GM21515 (cell line): ENCODE results near the gene MGRN1.

Experiments
- ATAC-seq: cut with Tn5 transposase; IDR thresholded peaks from one replicate; pipeline ENCODE4 v1.9.1; 2021; ENCODE audit not compliant: unreplicated experiment

Gene MGRN1

GRCh38 chr16:4603624-4604170, 20.9 kb upstream of the MGRN1 start:
- ATAC-seq, result no peak

GRCh38 chr16:4604401-4604800, 20.2 kb upstream of the MGRN1 start:
- no peak for ATAC-seq

- no peak for ATAC-seq
Observed at GRCh38 chr16:4606354-4606753, 18.3 kb upstream of the MGRN1 start.

GRCh38 chr16:4607841-4608703, 16.6 kb upstream of the MGRN1 start:
- no peak for ATAC-seq

- ATAC-seq, result no peak
Observed at GRCh38 chr16:4608704-4608980, 16.0 kb upstream of the MGRN1 start.

GRCh38 chr16:4609200-4610010, 15.2 kb upstream of the MGRN1 start:
- ATAC-seq, result no peak

GRCh38 chr16:4610011-4611005, 14.3 kb upstream of the MGRN1 start:
- ATAC-seq, result no peak

- ATAC-seq, result no peak
Observed at GRCh38 chr16:4611337-4612021, 13.1 kb upstream of the MGRN1 start.

GRCh38 chr16:4612474-4612931, 12.1 kb upstream of the MGRN1 start:
- ATAC-seq, result no peak

- ATAC-seq, result no peak
Observed at GRCh38 chr16:4612977-4613635, 11.5 kb upstream of the MGRN1 start.

- no peak for ATAC-seq
Observed at GRCh38 chr16:4613636-4614570, 10.7 kb upstream of the MGRN1 start.

- peak; percentile 48 for ATAC-seq
Observed at GRCh38 chr16:4614571-4615383, 9.8 kb upstream of the MGRN1 start, which contains the start of gene UBALD1. TSS of gene UBALD1 (minus strand) at chr16:4614888. CDS start at chr16:4614797, 91 bp downstream.

- ATAC-seq, result no peak
Observed at GRCh38 chr16:4615384-4616046, 9.1 kb upstream of the MGRN1 start.

GRCh38 chr16:4616047-4616811, 8.4 kb upstream of the MGRN1 start:
- peak; percentile 77 for ATAC-seq

- no peak for ATAC-seq
Observed at GRCh38 chr16:4617880-4618279, 6.7 kb upstream of the MGRN1 start.
